HG03460 (cell line): Measurements from ENCODE around the gene TLE2.

ENCODE experiments used
- ATAC-seq: cut with Tn5 transposase; IDR thresholded peaks from one replicate; pipeline ENCODE4 v1.9.1; 2021; ENCODE audit not compliant: unreplicated experiment

Gene TLE2

DNA sequence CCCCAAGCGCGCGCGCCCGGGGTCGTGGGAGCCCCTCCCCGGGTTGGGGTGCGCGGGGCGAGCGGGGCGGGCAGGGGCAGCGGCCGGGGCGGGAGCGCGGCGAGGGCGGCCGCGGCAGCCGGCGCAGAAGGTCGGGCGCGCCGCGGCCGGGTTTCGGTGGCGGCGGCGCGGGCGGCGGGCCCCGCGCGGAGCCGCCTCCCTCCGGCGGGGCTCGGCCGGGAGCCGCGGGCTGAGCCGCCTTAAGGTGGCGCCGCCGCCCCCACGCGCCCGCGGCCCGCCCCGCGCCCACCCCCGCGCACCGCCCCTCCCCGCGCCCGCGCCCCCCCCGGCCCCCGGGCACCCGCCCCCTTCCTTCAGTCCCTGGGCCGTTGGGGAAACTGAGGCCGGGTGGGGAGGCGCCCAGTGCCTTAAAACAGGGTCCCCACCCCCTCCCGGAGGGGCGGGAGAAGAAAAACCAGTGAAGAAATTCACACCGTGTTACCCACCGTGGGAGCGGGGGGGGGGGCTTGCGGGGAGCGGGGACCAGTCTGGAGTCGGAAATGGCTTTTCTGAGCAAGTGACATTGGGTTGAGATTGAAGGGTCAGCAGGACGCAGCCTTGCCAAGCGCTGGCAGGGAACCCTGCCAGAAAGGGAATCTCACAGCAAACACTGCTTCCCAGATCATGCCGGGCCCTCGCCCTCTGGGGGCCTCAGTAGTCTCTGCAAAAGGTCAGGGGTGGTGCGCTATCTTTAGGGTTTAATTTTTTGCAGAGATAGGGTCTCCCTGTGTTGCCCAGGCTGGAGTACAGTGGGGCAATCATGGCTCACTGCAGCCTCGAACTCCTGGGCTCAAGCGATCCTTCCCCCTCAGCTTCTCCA, at the start of gene TLE2:
Gene TLE2, minus strand, starts transcription at position 216 of the 859 bp plus-strand sequence. CDS start 376 bp downstream, outside the sequence.
- no peak for ATAC-seq

DNA sequence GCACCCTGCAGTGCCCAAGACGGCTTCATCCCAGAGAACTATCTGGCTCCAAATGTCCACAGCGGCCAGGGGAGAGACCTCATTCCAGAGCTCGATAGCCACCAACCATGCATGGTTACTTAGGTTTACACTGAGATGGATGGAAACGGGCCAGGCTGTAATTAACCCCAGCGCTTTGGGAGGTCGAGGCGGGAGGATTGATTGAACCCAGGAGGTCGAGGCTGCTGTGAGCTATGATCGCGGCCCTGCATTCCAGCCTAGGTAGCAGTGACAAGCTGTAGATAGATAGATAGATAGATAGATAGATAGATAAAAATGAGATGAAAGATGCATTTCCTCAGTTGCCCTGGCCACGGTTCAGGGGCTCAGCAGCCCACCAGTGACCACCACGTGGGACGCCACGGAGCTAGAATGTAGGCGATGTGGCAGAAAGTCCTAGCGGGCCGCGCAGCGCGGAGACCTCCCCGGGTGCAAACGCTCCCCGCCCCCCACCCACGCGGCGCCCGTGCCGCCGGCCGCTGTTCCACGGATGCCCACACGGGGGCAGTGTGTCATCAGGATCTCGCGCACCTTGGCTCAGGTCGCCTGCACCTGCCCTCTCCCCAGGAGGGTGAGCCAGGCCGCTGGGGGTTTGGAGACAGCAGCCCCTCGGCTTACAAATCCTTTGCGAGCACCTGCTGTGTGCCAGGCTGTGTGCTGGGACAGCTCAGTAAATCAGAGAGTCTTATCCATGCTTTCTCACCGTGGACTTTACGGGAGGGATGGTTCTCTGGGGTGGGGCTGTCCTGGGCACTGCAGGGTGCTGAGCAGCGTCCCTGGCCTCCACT, 46.7 kb upstream of the TLE2 start:
- no peak for ATAC-seq

DNA sequence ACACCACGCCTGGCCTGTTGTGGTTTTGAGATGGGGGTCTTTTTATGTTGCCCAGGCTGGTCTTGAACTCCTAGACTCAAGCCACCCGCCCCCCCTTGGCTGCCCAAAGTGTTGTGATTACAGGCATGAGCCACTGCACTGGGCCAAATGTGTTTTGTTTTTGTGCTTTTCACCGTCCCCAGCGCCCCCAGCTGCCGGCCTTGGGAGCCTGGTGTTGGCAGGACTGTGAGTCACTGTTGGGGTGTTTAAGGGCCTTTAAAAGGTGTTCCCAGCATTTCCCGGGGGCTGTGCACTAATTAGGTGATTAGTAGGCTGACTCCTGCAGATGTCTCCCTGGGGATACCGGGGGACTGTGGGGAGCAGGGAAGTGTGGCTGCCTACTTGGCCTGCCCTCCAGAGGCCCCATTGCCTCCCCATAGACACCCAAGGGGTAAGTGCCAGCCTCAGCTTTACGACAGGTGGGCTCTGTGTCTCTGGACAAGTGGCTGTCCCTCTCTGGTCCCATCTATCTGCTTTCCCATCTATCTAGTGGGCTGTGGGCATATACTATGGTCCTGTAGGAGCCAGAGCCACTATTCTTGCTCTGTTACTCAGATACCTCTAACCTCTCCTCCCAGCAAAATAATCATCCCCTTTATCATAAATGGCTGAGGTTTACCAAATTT, 45.0 kb upstream of the TLE2 start:
- no peak for ATAC-seq

DNA sequence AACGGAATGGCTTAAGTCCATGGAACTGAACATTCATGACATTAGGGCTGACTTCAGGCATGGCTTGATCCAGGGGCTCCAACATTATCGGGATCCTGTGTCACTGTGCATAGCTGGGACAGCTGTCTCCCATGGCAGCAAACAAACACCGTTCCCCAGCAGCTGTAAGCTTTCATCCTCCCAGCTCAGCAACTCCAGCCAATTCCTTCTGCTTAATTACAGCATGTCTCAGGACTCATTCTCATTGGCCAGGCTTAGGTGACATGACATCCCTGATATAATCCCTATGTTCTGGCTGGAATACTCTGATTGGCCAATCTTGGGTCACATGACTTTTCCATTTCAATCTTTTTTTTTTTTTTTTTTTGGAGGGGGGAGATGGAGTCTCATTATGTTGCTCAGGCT, 44.1 kb upstream of the TLE2 start:
- no peak for ATAC-seq

DNA sequence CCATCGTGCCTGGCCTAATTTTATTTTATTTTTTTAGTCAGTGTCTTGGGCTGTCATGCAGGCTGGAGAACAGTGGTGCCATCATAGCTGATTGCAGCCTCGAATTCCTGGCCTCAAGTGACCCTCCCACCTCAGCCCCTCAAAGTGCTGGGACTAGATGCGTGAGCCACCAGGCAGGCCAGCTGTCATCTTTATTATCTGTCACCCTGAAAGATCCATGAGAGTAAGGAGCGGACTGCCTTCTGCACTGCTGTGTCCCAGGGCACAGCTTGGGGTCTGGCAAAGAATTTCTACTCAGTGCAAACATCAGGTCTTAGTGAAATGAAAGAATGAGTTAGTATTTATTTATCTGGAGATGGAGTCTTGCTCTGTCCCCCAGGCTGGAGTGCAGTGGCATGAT, 42.7 kb upstream of the TLE2 start:
- ATAC-seq = no peak

DNA sequence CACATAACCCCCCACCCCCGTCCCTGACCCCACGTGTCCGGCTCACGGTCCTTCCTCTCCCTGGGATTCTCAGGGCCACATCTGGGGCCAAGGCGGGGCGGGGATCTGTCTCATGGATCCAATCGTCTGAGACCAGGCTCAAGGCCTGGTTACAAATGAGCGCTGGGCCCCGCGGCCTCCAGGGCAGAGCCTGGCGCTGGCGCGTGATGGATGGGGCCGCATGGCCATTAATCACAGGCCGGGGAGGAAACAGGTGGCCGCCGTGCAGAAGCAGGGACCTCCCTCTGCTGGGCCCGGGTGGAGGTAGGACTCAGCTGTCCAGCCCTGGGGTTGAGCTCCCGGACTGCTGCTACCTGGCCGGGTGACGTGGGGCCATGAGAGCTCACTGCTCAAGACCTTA, 39.0 kb upstream of the TLE2 start:
- ATAC-seq = no peak

DNA sequence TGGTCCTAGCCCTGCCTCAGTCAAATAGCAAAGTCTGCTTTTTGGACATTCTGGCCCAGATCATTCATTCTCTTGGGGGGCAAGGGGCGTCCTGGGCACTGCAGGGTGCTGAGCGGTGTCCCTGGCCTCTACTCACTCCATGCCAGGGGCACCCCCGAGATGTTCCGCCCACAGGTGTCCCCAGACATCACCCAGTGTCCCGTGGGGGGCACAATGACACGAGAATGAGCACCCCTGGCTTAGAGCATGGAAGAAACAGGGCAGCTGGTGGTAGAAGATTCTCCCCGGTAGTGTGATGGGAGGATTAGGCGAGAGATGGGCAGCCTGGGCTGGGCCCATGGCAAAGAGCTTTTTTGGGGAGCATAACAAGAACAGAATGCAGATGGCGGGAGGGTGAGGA, 38.5 kb upstream of the TLE2 start:
- no peak for ATAC-seq

DNA sequence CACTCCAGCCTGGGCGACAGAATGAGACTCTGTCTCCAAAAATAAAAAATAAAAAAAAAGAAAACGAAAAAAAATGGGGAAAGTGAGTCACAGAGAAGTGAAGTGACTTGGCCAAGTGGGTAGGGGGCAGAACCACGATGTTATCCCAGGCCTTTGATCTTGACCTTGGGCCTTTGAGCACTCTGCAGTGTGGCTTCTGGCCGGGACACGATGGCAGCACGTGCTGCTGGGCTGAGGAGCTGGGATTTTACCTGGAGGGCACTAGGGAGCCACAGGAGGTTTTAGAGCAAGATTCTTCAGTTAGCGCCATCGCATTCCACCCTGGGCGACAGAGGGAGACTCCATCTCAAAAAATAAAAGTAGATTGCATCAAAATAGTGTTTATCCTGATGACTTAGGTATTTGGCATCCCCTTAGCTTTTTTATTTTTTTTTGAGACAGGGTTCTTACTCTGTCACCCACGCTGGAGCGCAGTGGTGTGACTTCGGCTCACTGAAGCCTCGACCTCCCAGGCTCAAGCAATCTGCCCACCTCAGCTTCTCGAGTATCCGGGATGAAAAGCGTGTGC, 37.5 kb upstream of the TLE2 start:
- no peak for ATAC-seq

DNA sequence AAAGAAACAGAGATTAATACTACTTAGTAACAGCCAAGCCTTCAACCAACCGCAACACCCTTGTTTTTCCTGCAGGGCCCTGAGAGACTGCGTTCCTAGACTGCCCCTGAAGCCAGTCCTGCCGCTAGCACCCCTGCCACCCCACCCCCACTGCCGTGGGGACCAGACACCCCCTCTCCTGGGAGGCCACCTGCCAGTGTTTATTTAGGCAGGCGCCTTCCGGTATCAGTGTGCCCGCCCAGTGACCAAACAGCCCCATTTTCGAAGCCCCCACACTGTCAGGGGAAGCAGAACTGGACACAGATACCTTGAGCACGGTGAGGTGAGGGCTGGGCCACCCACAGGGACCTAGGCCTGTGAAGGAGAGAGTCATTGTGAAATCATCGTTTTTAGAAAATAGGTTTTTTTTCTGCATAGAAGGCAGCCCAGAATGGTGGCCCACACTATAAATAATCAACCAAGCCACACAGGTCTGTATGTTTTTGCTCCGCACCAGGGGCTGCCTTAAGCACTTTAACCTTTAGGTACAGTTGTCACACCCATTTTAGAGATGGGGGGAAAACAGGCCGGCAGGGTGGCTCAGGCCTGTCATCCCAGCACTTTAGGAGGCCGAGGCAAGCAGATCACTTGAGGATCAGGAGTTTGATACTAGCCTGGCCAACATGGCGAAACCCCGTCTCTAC, 36.7 kb upstream of the TLE2 start:
- peak; percentile 62 for ATAC-seq

DNA sequence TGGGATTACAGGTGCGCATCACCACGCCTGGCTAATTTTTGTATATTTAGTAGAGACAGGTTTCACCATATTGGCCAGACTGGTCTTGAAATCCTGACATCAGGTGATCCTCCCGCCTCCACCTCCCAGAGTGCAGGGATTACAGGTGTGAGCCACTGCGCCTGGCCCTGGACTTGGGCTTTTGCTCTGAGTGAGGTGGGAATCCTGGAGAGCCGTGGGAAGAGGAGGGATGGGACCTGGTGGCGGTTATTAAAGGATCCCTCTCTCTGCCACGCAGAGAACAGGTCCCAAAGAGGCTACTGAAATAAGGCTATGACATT, 34.9 kb upstream of the TLE2 start:
- no peak for ATAC-seq

DNA sequence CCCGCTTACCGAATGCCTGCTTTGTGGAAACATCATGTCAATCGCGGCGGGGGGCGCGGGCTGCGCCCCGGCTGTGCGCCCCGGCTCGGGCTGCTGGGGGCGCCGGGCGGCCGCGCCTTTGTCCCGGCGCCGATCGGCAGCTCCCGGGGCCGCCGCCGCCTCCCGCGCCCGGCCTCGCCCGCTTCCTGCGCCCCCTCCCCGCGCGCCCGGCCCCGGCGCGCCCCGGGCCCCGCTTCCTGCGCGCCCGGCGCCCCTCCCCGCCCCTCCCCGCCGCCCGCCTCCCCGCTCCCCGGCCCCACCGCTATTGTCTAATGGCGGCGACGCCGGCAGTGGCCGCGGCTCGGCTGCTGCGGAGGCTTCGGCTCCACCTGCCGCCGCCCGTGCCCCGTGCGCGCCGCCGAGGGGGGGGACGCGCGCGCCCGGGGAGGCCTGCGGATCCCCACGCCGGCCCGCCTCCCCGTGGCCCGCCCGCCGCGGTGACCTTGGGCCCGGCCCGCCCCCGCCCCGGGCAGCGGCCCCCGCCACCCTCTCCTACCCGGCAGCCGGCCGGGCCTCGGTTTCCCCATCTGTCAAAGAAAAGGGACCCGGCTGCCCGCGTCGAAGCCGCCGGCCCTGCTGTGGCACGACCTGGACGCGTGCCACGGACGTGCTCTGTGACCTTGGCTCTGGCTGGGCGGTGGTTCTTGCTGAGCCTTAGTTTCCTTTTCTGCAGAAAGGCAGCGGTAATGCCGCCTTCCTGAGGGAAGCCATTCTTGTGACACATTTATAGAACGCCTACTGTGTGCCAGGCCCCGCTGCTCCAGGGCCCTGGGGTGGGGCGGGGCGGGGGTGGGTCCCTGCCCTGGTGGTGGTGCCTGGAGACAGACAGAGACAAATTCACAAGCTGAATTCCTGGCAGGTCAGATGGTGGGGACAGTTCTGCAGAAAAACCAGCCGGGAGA, 33.4 kb upstream of the TLE2 start, which contains the start of gene TLE5:
Gene TLE5, minus strand, starts transcription at position 331 of the 941 bp plus-strand sequence. Its CDS starts 295 bp downstream, at position 36.
- ATAC-seq = no peak

DNA sequence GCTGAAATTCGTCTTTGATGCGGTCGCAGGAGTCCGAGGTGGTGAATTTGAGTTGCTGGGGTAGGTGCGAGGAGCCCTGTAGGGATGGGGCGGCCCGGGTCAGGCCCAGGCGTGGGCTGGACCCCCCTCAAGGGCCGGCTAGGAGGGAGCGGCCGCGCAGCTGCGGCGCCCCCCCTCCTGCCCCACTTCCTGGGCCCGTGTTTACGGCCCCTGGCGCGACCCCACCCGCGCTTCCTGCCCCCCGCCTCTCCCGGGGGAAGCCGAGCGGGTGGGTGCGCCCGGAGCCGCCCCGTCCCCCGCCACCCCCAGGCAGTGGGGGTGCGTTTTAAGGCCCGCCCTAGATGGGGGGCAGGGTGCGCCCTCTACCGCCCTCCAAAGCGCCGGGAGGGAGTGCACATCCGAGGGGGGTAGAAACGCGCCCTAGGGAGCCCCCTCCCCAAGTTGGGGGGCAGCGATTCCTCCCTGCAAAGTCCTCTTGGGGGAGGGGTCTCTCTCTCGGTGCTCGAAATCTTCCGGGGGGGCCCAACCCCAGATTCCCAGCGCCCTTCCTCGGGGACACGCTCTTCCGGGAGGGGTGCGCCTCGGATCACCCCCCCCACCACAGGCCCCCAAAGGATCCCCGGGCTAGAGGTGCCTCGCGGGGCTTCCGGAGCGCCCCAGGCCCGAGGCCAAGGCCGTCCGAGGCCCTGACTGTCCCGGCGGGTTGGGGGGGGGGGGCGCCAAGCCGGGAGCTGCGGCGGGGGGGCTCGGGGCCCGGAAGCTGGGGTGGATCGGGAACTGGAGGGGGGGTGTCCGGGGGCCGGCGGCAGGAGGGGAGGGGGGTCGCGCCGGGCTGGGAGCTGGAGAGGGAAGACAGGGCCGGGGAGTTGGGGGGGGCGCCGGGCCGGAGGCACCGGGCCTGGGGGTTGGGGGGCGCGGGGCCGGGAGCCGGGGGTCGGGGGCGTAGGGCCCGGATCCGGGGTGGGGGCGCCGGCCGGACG, 32.4 kb upstream of the TLE2 start:
- ATAC-seq = no peak

DNA sequence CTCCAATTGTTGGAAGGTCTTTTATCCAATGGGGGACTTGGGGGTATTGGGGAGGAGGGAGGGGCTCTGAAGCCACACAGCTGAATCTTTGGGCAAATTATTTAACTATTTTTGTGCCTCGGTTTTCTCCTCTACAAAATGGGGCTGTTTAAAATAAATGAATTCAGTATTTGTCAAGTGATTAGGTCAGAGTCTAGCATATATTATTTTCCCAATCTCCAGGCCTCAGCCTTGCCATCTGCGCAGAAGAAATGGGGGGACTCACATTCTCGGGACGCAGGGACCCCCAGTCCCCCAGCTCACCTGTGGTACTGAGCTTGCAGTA, 31.7 kb upstream of the TLE2 start:
- no peak for ATAC-seq

DNA sequence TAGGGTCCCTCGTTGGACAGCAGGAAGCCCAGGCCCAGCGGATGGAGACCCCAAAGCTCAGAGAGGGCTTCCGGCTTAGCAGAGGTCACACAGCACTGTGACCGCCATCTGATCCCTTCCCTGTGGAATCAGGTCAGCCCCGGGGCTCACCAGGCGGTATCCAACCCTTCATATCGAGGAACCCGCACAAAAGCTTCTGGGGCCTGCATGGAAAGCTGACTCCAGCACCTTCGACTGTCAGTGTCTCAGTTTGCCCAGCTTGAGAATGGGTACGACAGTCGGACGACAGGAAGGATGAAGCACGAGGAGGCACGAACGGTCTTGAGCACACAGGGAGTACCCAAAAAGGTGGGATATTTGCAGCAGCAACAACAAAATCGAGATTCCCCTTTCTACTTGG, 30.6 kb upstream of the TLE2 start:
- ATAC-seq = no peak

DNA sequence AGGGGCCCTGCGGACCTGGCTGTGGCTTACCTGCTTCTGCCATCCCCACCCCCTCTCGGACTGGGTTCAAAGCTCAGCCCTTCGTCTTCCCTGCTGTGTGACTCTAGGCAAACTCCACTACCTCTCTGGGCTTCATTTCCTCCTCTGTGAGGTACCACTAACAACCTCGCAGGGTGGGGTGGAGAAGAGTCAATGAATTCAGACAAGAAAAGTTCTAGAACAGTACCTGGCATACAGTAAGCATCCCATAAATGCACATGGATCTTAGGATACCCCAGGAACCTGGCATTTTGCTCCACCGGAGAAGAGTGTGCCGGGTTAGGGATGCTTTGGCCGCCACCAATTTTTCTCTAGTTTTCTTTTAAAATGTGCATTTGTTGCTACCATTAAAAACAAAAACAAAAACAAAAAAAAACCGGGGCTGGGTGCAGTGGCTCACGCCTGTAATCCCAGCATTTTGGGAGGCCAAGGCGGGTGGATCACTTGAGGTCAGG, 29.8 kb upstream of the TLE2 start:
- no peak for ATAC-seq

DNA sequence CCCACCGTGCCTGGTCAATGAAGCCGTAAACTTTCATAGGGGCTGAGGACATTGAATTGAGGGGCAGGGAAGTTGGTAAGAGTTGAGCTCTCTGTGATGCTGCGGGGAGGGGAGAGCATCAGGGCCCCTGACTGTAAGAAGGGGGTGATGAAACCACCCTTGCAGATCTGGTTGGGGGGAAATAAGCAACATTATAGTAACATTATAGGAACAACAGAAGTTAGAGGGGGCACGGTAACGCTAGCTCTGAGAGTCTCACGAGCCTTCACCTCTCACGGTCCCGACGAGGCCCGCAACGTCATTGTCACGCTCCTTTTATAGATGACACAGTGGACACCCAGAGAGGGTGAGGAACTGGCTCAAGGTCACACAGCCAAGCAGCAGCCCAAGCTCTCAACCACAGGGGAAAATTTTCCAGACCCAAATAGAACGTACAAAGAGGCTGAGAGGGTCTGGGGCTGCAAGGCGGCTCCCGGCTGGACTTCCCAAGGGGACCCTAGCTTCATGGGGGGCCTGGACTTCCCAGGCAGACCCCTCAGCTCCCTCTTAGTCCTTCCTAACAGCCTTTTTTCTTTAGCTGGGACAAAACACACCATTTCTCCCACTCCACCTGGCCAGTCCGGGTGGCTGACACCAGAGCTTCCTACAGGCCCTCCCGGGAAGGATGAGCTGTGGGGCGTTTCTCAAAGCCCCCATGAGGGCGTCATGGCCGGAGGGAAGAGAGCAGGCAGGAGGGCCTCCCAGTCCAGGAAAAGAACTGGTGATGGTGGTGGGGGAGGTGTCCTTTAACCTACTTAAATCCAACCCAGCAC, 29.1 kb upstream of the TLE2 start:
- ATAC-seq = no peak

DNA sequence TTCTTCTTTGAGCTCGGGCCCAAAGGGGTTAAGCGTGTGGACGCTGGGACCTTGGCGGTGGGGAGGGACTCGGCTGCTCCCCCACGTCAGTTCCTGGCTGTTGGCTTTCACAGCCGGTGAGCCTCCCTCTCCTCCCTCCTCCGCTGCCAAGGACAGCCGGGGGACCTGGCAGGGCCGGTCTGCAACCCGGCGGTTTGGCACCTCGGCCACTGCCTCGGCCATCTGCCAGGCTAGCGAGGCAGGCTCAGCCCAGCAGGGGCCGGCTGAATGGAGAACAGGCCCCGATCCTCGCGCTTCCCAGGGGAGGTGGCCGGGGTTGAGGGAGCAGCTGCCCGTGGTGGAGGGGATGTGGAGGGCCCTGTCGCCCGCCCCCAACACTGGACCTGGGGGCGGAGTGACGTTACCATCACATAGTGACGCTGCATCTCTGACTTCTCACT, 28.2 kb upstream of the TLE2 start:
- no peak for ATAC-seq
